GM12872 (cell line): ENCODE measurements around the gene LRRC8D.

Experiments used
- CTCF ChIP-seq: IDR thresholded peaks from 3 replicates; pipeline ENCODE4 v1.5.1; 2011; ENCODE audit warnings: low read depth, mild to moderate bottlenecking, low read length, moderate library complexity; ENCODE audit not compliant: insufficient read depth

The LRRC8D gene

DNA sequence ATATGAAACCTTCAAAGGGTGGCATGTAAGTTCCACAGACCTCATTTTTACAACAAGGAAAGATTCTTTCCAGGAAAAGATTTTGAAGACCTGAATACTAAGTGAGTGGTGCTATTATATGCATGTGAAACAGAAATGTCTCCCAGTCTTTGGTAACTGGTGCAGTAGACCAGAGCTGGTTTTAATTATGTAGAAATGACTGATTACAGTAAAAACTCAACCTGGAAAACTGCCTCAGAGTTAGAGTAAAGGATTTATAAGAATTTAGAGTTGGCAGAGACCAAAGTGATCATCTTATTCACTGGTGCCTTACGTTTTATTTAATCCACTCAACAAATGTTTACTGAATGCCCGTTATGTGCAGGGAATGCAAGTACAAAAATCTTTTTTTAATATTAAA, 30.2 kb upstream of the LRRC8D start:
- TF ChIP-seq CTCF: no peak

DNA sequence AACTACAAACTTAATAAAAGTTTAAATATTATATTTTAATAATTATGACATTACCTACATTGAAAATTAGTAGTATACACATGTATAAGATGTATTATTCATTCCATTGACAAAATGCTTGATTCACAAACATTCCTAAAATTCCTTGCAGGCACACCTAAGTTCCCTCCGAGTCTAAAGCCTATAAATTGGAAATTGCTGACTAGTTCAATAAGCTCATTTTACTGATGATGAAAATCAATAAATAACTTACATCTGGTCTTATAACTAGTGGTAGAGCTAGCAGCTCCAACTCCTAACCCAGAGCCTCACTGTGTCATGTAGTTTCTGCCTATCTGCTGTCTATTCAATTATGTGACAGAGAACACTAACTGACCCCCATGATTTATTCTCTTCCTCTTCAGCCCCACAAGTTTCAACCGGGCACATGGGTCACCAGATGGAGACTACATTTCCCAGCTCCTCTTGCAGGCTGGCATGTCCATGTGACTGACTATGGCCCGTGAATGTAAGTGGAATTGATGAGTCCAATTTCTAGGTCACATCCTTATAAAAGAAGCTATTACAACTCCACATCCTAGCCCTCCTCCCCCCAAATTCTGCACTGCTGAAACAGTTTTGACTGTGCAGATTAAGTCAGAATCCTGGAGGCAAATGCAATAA, 29.6 kb upstream of the LRRC8D start:
- TF ChIP-seq CTCF: no peak

DNA sequence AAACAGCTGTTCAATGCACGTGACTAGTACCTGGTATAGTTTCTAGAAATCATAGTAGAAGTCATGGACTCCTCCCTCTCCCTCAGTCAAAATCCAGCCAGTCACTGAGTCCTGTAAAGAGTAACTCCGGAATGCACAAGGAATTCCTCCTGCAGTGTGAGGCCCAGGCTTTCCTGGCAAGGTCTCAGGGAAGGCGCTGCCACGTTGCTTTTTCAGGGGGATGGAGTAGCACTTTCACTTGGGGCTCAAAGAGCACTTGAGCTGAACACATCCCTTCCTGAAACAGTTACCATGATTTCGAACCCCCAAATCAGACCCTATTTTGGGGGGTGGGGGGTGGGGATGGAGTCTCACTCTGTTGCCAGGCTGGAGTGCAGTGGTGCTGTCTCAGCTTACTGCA, 26.4 kb upstream of the LRRC8D start:
- no peak for TF ChIP-seq CTCF

DNA sequence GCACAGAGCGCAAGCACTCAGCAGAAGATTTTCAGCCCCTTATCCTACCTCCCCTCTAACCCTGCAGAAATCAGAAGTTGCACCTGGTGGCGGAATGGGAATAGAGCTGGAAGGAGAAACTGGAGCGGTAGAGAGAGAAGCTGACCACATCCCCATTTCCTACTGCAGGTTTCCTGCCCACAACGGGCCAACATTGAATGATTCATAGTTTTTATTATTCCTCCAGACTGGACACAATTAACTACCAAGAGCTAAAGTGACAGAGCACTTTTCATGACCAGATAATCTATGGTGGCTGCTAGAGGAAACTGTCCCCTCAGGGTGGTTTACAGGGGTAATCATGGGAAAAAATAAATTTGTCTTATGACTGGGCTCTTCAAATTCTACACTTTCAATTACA, 21.3 kb upstream of the LRRC8D start:
- 0 out of 3 replicates have a peak, but pooled peaks have one; percentile 9 for TF ChIP-seq CTCF

DNA sequence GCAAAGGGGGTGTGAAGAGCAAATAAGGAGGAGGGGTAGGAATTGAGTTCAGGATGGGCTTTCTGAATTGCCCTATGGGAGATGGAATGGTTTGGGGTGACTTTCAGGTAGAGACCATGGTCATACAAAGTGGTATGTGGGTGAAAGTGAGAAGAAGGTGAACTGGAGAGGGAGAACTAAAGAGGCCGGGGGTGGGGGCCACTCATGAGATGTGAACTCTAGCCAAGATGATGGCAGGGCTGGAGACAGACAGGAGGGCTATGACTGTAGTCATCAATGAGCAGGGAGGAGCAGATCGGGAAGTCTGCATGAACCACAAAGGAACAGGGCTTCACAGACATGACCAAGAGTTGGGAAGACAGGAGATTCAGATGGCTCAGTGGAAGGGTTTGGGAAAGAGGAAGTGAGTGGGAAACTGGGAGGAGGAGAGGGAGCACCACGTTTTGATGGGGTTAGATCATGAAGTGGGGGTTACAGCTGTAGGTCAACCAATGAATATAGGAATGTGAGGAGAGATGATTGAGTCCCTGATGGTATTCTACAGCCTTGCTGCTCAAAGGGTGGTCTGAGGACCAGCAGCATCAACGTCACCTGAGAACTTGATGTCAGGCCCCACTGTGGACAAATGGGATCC, 20.7 kb upstream of the LRRC8D start:
- TF ChIP-seq CTCF: no peak

- TF ChIP-seq CTCF: no peak
These were observed 20.1 kb upstream of the LRRC8D start for GRCh38 chr1:89800718-89801117.

DNA sequence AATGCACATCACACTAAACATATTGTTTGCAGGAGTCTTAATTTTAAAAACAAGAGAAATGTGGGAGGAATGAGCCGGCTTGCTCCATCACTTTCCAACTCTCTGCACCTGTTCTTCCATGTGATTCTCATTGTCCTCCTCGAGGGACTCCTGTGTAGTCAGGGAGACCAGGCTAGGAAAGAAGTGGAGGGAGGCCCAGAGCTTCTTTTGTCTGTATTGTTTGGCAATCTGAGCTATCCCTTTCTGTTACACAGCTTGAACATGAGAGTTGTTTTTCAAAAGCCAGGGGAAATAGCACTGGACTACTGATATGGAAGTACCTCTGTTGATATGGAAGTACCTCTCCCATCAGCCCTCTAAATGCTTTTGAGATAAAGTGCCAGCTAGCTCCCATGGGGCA, 18.8 kb upstream of the LRRC8D start:
- no peak for TF ChIP-seq CTCF

DNA sequence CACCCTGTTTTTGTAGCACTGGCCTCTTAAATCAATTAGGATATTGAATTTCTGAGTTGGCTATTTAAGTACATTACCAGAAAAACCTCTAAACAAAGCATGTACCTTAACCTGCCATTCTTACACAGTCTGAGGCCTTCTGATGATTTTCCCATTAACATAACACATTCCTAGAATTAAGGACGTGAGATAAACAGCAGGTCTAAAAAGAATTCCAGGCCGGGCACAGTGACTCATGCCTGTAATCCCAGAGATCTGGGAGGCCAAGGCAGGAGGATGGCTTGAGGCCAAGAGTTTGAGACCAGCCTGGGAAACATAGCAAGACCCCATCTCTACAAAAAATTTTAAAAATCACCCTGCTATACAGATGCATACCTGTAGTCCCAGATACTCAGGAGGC, 18.0 kb upstream of the LRRC8D start:
- TF ChIP-seq CTCF: no peak
